ENCODE data around the gene TMCC3.
A peak's percentile ranks its signal among the peaks of the same experiment; 100 is the strongest.
"Not testable (repeated sequence)": the region's sequence is repeated elsewhere in the genome, so short reads cannot be mapped to it uniquely, and the experiment has no call there.

TMCC3 gene

DNA sequence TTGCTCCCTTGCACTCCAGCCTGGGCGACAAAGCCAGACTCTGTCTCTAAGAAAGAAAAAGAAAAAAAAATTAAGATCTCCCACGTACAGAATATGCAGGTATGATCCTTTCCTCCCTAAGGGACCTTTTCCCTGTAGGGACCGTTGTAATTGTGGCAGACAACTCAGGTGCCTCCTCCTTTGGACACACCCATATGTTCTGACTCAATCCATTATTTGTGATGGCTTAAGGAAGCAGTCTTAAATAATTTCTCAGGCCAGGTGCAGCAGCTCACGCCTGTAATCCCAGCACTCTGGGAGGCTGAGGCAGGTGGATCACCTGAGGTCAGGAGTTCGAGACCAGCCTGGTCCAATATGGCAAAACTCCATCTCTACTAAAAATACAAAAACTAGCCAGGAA is 53.1 kb downstream of the TMCC3 start:
- no peak for DNase-seq

DNA sequence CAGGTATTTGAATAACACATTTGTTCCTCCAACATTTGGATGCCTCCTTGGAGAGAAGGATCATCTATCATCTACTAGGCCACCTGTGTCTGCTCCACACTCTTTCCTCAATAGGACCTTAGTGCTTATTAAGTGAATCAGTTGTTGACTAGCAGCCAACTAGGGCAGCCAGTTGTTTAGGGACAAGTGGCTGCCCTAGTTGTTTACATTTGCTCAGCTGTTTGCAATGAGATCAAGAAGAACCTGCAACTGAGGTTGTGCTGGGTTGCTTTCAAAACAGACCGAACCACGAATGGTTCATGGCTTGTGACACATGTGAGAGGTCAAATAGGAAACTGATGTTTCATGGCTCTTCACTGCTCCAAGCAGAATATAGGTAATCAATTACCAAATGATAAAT is 53.8 kb downstream of the TMCC3 start:
- DNase-seq = no peak

DNA sequence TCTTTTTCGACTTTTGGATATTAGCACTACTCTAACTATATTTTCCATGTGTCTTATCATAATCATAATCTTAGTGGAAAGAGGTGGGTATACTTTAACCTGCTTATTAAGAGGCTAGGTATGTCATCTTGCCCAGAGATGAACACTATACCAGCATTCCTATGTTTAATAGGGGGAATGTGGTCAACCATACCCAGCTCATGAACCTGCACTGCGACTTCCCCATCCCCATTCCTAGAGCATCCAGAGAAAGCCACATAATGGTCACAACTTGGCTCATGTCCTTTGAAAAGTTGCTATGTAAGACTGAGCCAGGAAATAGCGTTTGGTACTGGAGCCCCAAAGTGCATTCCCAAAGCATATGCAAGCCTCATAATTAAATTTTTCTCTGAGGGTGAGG is 55.2 kb downstream of the TMCC3 start:
- DNase-seq = no peak

DNA sequence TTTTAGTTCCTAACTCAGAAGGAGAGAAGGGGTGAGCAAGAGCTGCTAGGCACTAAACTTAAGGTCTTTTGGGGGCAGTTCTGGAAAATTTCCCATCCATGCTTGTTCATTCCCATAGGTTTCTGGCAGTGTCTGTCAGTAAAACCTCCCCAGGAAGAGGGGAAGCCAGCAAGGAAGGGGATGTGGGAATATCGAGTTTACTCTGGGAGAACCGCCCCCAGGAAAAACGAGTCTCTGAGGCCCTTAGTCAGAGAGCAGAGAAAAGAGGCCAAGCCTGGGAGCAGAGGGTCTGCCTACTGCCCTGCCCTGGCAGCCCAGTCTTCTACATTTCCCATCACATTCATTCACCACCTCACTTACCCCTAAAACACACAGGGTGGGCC is 55.9 kb downstream of the TMCC3 start:
- no peak for DNase-seq

DNA sequence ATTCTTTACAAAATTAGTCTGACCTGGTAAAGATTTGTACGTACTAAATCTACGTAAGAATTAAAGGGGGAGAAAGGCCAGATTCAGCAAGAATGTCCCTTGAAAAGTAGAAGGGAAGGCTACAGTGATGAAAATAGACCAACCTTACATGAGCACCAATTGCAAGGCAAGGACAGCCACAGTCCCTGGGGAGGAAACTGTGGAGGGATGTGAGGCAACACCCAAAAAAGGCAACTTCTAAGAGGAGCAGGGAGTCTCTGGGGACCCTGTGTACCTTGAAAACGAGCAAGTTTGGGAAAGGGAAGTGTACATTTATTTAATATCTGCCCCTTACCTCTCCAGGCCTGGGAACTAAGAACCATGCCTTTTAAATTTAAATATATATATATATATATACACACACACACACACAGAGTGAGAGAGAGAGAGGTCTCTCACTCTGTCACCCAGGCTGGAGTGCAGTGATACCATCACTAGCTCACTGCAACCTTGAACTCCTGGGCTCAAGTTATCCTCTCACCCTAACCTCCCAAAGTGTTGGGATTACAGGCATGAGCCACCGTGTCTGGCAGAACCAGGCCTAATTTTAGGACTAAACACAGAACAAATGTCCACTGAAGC is 56.4 kb downstream of the TMCC3 start:
- no peak for DNase-seq

DNA sequence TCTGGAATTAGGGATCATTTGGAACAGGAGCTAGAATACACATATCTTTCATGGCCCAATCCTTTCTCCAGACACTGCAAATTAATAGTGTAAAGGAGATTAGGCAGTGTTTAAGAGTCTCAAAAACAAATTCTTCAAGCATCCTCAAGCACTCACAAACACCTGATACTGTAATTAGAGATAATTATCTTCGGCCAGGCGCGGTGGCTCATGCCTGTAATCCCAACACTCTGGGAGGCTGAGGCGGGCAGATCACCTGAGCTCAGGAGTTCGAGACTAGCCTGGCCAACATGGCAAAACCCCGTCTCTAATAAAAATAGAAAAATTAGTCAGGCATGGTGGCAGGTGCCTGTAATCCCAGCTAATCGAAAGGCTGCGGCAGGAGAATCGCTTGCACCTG is 57.6 kb downstream of the TMCC3 start:
- not testable (repeated sequence) for DNase-seq

DNA sequence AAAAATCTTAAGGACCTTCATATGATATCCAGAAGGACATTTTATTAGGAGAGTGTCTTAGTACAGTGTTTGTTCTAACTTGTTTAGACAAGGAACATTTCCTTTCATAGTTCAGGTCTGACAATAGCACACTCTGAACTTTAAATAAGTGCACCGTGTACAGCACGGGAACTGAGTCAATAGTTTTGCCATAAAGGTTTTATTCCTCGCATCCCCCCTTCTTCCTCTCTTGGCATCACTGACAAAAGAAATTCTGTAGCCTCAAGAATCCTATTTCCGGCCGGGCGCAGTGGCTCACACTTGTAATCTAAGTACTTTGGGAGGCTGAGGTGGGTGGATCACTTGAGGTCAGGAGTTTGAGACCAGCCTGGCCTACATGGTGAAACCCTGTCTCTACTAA is 58.3 kb downstream of the TMCC3 start:
- no peak for DNase-seq

DNA sequence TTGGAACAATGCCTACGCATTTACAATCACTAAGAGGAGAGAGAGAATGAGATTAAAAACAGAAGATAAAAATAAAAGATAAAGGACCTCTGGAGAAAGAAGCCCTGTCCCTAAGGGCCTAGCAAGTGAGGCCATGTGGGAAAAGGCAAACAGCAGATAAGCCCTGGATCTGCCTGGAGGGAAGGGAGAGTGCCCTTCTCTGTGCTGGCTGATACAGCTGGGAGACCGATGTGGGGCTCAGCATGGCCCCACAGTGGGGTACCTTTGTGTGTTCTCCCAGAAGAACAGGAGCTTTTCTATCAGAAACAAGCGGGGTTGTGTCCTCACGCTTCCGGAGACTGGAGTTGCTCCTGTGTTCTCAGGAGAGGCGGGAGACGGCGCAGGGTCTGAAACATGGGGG is 59.9 kb downstream of the TMCC3 start:
- no peak for DNase-seq

DNA sequence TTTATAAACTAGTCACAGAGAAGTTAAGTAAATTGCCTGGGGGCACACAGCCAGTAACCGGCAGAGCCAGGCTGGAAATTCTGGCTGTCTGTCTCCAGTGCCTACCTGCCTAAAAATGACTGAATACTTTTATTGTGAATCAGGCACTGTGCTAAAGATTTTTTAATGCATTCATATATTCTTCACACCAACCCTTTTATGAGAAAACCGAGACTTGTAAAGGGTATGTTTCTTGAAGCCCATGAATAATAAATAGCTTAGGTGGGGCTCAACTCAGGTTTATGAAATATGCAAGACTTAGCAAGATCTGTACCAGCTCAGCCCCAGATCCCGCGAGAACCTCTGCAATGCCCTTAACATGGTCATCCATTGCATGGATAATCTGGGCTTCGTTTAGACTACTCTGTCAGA is 60.8 kb downstream of the TMCC3 start:
- no peak for DNase-seq

DNA sequence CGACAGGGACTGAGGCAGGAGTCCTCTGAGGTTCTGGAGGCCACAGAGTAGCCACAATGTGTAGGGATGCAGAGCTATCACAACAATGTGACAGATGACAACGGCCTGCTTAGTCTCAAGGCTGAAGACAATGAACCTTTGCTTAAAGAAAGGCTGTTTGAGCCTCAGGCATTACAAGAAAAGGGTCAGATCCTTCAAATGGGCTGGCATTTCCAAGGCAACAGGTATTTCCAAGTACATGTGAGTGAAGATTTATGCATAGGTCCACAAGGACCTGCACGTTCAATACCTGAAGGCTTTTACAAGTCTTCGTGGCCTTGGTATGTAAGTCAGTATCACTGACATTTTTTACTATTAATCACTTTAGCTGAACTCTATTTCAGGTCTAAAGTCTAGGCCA is 62.0 kb downstream of the TMCC3 start:
- no peak for DNase-seq

DNA sequence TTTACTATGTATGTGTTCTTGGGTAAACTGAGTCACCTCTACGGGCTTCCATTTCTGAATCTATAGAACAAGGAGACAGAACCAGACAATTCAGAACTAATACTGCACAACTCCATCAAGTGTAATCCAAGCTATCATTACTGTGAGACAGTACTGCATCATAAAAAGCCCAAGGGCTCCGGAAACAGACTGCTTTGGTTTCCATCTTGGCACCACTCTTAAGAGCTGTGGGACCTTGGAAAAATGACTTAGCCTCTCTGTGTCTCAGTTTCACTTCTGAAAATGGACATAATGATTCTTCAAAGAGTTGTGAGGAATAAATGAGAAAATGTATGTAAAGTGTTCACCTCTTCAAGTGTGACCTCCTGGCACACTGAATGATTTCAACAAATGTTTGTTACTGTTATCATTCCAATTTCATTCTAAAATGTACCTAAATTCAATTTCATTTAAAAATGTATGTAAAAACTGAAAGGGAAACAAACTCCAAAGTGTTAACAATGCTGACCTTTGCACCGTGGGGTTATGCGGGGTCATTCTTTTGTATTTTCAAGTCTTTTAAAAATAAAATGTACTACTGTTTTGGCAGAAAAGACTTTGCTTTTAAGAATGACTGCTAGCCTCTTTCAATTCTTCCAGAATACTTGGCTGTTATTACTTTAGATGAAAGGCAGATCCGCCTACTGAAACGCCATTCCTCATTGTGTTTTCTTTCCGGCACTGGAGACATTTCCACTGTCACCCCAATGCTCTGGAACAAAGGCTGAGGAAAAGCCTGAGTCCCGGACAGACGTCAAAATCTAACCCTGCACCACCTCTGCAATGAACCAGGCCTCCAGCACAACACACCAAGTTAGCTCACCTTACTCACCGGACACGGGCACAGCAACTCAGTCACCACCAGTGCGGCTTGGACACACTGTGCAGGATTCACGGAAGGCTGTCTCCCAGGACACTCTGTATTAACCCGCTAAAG is 62.8 kb downstream of the TMCC3 start:
- no peak for DNase-seq

DNA sequence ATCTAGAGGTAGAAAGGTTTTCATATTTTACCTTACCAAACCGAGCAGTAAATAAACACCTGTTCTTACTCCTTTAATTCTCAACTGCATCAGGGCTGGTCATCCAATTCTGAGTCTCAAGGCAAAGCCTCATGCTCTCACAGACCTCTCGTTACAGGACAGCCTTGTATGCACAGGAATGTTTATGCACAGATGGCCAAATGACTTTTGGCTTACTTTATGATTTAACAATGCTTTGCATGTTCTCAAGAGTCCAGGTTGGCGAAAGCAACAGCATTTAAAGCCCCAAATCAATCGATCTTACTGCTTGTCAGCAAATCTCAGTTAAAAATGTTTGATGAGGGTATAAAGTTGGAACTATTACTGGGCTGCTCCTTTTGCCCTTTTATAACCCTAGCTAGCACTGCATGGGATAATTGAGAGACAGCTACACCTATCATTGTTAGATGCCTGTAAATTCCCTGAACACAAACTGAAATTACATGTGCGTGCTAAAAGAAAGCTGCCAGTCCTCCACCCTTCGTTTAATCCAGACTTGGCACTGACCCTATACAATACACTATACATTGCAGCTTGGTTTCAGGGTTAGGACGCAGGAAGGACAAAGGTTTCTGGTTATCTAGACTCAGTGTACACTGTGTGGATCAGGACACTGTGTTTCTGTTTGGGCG is 63.6 kb downstream of the TMCC3 start:
- DNase-seq = no peak

DNA sequence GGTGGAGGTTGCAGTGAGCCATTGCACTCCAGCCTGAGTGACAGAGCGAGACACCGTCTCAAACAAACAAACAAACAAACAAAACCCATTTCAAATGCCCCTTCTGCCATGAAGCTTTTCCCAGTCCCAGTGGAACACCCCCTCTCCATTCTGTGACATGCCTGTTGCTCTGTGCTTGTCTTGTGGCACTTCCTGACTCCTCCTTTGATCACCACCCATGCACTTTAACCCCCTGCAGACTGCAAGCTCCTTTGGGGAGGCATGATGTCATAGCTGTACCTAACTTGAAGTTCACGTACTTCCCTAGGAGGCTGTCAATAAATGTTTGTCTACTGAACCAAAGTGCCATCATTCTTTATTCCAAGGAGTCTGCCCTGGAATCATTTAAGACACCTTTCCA is 64.7 kb downstream of the TMCC3 start:
- no peak for DNase-seq

DNA sequence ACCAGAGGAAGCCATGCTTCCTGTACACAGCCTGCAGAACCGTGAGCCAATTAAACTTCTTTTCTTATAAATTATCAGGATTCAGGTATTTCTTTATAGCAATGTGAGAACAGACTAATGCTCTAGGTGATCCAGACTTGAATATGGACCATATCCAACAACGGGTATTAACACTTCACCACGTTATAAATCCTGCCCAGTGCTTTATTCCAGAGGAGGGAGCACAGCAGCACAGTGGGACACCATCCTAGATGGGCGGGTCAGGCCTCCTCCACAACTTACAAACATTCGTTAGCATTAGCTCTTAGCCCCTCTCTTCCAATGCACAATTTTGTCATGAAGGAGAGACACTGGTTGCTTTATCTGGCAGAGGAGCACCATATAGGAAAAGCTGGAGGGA is 66.0 kb downstream of the TMCC3 start:
- DNase-seq = no peak

DNA sequence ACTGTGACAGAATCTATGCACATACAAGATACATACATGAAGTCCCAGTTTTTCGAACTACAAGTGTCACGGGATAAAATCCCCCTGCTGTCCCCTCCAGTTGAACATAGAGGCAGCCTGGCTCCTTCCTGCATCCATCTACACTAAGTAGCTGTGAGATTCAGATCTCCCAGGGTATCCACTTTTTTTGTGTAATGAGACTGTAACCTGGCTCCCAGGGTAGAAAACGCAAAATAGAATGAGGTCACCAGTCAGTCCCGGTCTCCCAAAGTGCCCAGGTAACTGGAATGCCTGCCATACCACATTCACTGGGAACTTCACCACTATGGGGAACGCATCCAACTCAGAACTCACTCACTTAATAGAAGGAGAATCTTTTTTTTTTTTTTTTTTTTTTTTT is 67.8 kb downstream of the TMCC3 start:
- DNase-seq = no peak

DNA sequence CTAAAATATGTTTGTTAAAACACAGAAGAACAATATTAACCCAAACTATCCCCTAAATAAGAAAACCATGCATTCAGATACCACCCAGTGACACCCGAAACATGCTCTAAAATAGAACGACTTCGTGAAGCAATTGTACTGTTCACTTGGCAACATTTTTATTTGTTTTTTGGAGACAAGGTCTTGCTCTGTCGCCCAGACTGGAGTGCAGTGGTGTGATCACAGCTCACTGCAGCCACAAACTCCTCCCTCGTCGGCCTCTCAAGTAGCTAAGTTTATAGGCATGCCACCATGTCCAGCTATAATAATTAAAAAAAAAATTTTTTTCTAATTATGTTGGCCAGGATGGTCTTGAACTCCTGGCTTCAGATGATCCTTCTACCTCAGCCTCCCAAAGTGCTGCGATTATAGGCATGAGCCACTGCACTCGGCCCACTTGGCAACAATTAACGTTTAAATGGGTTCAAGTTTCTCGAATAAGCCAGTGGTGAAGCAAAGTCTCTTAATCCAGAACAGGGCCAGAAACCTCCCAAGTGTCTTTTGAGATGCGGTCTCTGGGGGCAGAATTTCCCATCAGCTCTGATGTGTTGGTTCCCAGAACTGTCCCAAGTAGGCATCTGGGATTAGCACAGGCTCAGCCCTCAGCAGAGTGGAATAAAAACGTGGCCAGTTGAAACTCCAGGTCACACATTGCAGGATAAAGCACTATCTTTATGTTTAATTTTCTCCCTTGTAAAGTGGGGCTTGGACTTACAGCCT is 74.5 kb downstream of the TMCC3 start:
- no peak for DNase-seq

DNA sequence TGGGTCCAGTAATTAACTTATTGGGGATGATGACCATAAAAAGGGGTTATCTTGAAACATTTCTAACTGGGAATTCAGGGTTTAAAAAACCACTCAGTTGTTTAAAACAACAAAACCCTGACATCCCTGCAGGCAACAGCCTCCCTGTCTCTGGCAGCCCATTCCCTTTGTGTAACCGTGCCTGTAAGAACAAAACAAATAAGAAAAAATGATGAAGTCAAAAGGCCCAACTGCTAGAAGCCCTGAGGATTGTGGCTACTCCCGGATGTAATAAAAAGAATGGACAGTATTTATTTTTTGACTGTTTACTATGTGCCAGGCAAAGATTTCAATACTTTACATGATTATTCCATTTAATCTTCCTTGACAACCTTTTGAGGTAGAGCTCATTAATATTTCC is 75.3 kb downstream of the TMCC3 start:
- DNase-seq = no peak

DNA sequence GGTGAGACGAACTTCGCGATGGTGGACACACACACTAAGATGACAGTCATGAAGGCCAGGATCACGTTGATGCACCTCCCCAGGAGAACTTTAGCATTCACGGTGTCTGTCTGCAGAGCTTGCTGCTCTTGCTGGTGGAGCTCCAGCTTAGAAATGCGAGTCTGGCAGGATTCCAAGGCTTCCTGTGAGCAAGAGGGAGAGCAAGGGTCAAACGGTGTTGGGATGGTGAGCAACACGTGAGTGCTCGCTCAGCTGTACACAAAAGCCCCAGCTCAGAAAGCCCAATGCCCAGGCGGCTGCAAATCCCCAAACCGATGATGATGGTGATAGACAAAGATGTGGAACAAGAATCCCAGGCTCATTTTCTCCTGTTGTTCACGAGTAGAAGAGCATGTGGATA is 78.8 kb downstream of the TMCC3 start:
- no peak for DNase-seq

DNA sequence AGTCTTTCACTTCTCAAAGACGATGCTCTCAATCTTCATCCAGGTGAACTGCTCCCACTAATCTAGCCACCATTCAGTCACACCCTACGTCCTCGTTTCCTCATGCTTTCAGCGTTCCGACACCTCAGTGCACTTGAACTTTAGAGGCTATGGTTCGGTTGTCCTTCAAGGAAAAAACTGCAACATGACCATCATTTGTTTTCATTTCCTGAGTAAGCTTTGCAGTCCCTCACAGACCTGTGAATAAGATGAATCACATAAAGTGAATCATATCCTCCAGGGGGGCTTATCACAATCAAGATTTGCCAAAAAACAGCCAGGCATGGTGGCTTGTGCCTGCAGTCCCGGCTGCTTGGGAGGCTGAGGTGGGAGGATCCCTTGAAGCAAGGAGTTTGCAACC is 80.2 kb downstream of the TMCC3 start:
- no peak for DNase-seq

DNA sequence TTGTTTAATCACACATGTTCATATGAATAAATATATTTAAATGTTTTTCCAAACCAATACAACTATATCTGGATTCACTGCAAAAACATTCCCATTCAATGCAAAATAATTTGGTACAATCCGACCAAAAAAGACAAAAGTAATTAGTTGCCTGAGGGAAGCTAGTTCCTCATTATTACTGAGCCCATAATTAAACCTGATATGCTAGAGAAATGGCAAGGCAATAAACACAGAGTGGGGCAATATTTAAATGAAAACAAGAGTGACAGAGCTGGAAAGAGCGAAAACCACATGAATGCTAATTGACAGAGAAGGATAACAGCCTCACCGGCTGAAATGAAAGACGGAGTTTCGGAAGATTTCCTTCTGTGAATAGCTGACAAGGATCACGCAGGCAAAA is 82.6 kb downstream of the TMCC3 start:
- no peak for DNase-seq

DNA sequence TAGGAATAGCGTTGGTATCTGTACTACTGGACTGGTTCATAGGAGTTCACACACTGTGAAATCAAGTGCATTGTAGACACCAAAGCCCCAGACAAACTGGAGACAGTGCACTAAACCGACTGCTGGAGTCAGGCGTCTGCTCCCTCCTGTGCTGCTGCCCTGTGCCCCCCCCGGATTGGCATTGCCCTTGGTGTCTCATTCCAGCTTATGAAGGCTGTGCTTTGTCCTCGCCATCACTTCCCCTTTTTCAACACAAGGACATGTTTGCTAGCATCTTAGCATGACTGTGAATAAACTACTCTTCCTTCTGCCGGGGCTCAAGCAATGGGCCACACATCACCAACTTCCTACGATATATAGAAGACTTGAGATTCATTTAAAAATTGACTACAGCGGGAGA is 84.0 kb downstream of the TMCC3 start:
- no peak for DNase-seq

DNA sequence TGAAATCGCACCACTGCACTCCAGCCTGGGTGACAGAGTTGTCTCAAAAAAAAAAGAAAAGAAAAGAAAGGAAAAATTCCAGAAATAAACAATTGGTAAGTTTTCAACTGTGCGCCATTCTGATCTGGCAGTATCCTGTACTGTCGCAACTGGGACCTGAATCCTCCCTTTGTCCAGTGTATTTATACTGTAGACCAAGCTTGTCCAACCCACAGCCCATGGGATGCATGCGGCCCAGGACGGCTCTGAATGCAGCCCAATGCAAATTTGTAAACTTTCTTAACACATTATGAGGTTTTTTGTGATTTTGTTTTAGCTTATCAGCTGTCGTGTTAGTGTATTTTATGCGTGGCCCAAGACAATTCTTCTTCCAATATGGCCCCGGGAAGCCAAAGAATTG is 84.7 kb downstream of the TMCC3 start:
- DNase-seq = no peak

DNA sequence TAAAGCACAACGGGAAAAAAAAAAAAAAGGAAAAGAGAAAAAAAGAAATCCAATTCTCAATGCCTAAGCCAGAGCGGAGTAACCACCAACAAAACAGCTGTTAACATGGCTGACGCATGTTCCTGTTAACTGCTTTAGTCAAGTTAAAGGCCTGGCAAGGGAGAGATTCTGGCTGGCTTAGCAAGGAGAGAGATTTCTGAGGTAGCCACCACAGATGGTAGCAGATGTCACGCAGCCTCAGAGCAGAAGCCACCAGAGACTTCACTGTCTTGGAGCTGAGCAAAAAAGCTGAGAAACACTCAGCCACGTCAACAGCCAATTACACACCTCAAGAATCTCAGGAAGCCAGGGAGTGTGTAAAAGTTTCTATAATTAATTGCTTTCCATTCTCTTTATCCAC is 87.1 kb downstream of the TMCC3 start:
- DNase-seq = peak; percentile 42

All from retina (tissue), 1 donor.